PC-9 (cell line): ENCODE results near the gene SUN3. TPM values are rescaled to one million over a fixed set of nuclear protein-coding genes. Genes with fewer than 3 reads are reported as not detected.

Experiments
- BruUV-seq: library from RNA; stranded (reverse); fragments of 400-500 nt; replicated peaks from 2 replicates; lab custom pipeline; 2021; lab: Mats Ljungman, UMichigan
- CTCF ChIA-PET: fragments of 300-600 bp; sonication (Branson Sonifier 250); formaldehyde crosslinking; loops from one replicate; lab custom pipeline; 2022; ENCODE audit warnings: antibody characterized with exemption; lab: Charles Lee
- POLR2A ChIA-PET: fragments of 300-600 bp; sonication (Branson Sonifier 250); formaldehyde crosslinking; loops from one replicate; lab custom pipeline; 2022; ENCODE audit warnings: antibody characterized with exemption; ENCODE audit not compliant: unreplicated experiment; lab: Charles Lee
- DNase-seq, 2 experiments: peaks; one replicate each; pipeline versions ENCODE4 v3.0.0 to v3.0.0-alpha.2; 2015 to 2022; ENCODE audit warnings: mixed read lengths in 1 of 2
- H2AFZ ChIP-seq: fragments of 200-600 bp; sonication (generic); 2 replicates; pipeline ENCODE4 v1.8.1; 2017; ENCODE audit warnings: antibody characterized with exemption
- H3F3A ChIP-seq: fragments of 200-600 bp; sonication (generic); 2 replicates; pipeline ENCODE4 v1.8.1; 2017; ENCODE audit warnings: antibody characterized with exemption, mild to moderate bottlenecking, low read depth; ENCODE audit not compliant: insufficient read depth
- H3K27ac ChIP-seq: fragments of 200-600 bp; sonication (generic); 2 replicates; pipeline ENCODE4 v1.6.1; 2016; ENCODE audit warnings: mixed run types
- H3K27me3 ChIP-seq: fragments of 200-600 bp; sonication (generic); 2 replicates; pipeline ENCODE4 v1.6.1; 2016; ENCODE audit warnings: low read depth, mixed run types; ENCODE audit not compliant: insufficient read depth
- H3K36me3 ChIP-seq: fragments of 200-600 bp; sonication (generic); 2 replicates; pipeline ENCODE4 v1.6.1; 2016; ENCODE audit warnings: low read depth, mixed run types
- H3K4me1 ChIP-seq: fragments of 200-600 bp; sonication (generic); replicated peaks from 2 replicates; pipeline ENCODE4 v1.6.1; 2016; ENCODE audit warnings: mixed run types; ENCODE audit not compliant: insufficient read depth
- H3K4me2 ChIP-seq: fragments of 200-600 bp; sonication (generic); 2 replicates; pipeline ENCODE4 v1.6.1; 2017; ENCODE audit warnings: mixed run types
- H3K4me3 ChIP-seq: fragments of 200-600 bp; sonication (generic); 2 replicates; pipeline ENCODE4 v1.6.1; 2016; ENCODE audit warnings: mixed run types
- H3K79me2 ChIP-seq: fragments of 200-600 bp; sonication (generic); 2 replicates; pipeline ENCODE4 v1.6.1; 2017; ENCODE audit warnings: low read depth, mixed run types
- H3K9me2 ChIP-seq: fragments of 200-600 bp; sonication (generic); 2 replicates; pipeline ENCODE4 v1.8.1; 2017; ENCODE audit warnings: mild to moderate bottlenecking; ENCODE audit not compliant: insufficient read depth
- H3K9me3 ChIP-seq: fragments of 200-600 bp; sonication (generic); 2 replicates; pipeline ENCODE4 v1.8.1; 2016; ENCODE audit warnings: low read depth; ENCODE audit not compliant: insufficient read depth
- H4K20me1 ChIP-seq: fragments of 200-600 bp; sonication (generic); 2 replicates; pipeline ENCODE4 v1.8.1; 2017; ENCODE audit not compliant: insufficient read depth
- CTCF ChIP-seq: fragments of 200-600 bp; sonication (generic); conservative IDR thresholded peaks from 2 replicates; pipeline ENCODE4 v1.6.1; 2017; ENCODE audit warnings: mixed run types, antibody characterized with exemption, mild to moderate bottlenecking, moderate library complexity
- EZH2 ChIP-seq: fragments of 200-600 bp; sonication (generic); IDR thresholded peaks from 2 replicates; pipeline ENCODE4 v1.8.0; 2017; ENCODE audit warnings: antibody characterized with exemption, low read depth
- intact Hi-C: fragments of 100-400 bp; cut with micrococcal nuclease; formaldehyde crosslinking; loops from one replicate; pipeline ENCODE4 v1.10.0; 2022; ENCODE audit not compliant: unreplicated experiment
- total RNA-seq: library from RNA; stranded (reverse); gene quantifications from 2 replicates; pipeline ENCODE4 v1.2.3, GENCODE V29; 2021

The SUN3 gene
- total RNA-seq, 1 experiment from 2014 or later = 0.24 TPM

GRCh38 chr7:48009954-48010353 lies 19.0 kb downstream of the SUN3 start:
- CTCF ChIA-PET = no interaction called here

GRCh38 chr7:48009257-48009656 lies 19.6 kb downstream of the SUN3 start:
- Histone ChIP-seq H3K36me3 (no peaks in the 10 kb centered on the region), H3K4me3 (no peak overlapping the region), H3K4me1 (no peaks in the 10 kb centered on the region), H3F3A (no peaks in the 10 kb centered on the region), H3K27ac (no peak overlapping the region), H3K79me2 (no peaks in the 10 kb centered on the region), H3K9me3 (no peaks in the 10 kb centered on the region), H4K20me1 (no peaks in the 10 kb centered on the region), H2AFZ (no peak overlapping the region), H3K4me2 (no peak overlapping the region), H3K27me3 (no peaks in the 10 kb centered on the region), H3K9me2 (no peaks in the 10 kb centered on the region)
- ChIA-PET POLR2A (no interaction called here), CTCF (no interaction called here)
- intact Hi-C loops = no loop called here
- DNase-seq = no peak
- no peak for TF ChIP-seq EZH2
- TF ChIP-seq CTCF = no peak
- BruUV-seq = no TSS peak

More at GRCh38 chr7:48009954-48010353, 19.0 kb downstream of the SUN3 start:
- H3K4me3 ChIP-seq = no peak overlapping the region
- no peak for DNase-seq
- intact Hi-C loops = no loop called here
- no peaks in the 10 kb centered on the region for H3K27me3 ChIP-seq
- no peaks in the 10 kb centered on the region for H3K9me3 ChIP-seq
- no peak overlapping the region for H2AFZ ChIP-seq
- POLR2A ChIA-PET = no interaction called here
- no peaks in the 10 kb centered on the region for H3F3A ChIP-seq
- no TSS peak for BruUV-seq
- no peaks in the 10 kb centered on the region for H3K36me3 ChIP-seq
- no peak overlapping the region for H3K27ac ChIP-seq
- H3K79me2 ChIP-seq = no peaks in the 10 kb centered on the region
- no peaks in the 10 kb centered on the region for H3K4me1 ChIP-seq
- no peak overlapping the region for H3K4me2 ChIP-seq
- no peak for TF ChIP-seq EZH2
- TF ChIP-seq CTCF = no peak
- H3K9me2 ChIP-seq = no peaks in the 10 kb centered on the region
- no peaks in the 10 kb centered on the region for H4K20me1 ChIP-seq

GRCh38 chr7:48006866-48007265 lies 22.0 kb downstream of the SUN3 start:
- no peaks in the 10 kb centered on the region for H3K27me3 ChIP-seq
- H3K27ac ChIP-seq = no peak overlapping the region
- no peaks in the 10 kb centered on the region for H3K4me1 ChIP-seq
- ChIA-PET POLR2A (no interaction called here), CTCF (no interaction called here)
- H3K36me3 ChIP-seq = no peaks in the 10 kb centered on the region
- H3K9me2 ChIP-seq = no peaks in the 10 kb centered on the region
- no peaks in the 10 kb centered on the region for H4K20me1 ChIP-seq
- H3K4me2 ChIP-seq = no peak overlapping the region
- H3F3A ChIP-seq = no peaks in the 10 kb centered on the region
- H3K4me3 ChIP-seq = no peak overlapping the region
- H3K9me3 ChIP-seq = no peaks in the 10 kb centered on the region
- H2AFZ ChIP-seq = no peak overlapping the region
- no TSS peak for BruUV-seq
- intact Hi-C loops = no loop called here
- no peak for TF ChIP-seq EZH2
- no peak for TF ChIP-seq CTCF
- no peak for DNase-seq
- no peaks in the 10 kb centered on the region for H3K79me2 ChIP-seq
